PC-9 (cell line): ENCODE measurements around the gene CFAP410. TPM values are rescaled to one million over a fixed set of nuclear protein-coding genes. Genes with fewer than 3 reads are reported as not detected.
"Not testable (repeated sequence)": the region's sequence is repeated elsewhere in the genome, so short reads cannot be mapped to it uniquely, and the experiment has no call there.

Source experiments
- BruUV-seq: library from RNA; stranded (reverse); fragments of 400-500 nt; replicated peaks from 2 replicates; lab custom pipeline; 2021; lab: Mats Ljungman, UMichigan
- CTCF ChIA-PET: fragments of 300-600 bp; sonication (Branson Sonifier 250); formaldehyde crosslinking; loops from one replicate; lab custom pipeline; 2022; ENCODE audit warnings: antibody characterized with exemption; lab: Charles Lee
- POLR2A ChIA-PET: fragments of 300-600 bp; sonication (Branson Sonifier 250); formaldehyde crosslinking; loops from one replicate; lab custom pipeline; 2022; ENCODE audit warnings: antibody characterized with exemption; ENCODE audit not compliant: unreplicated experiment; lab: Charles Lee
- DNase-seq, 2 experiments: peaks; one replicate each; pipeline versions ENCODE4 v3.0.0 to v3.0.0-alpha.2; 2015 to 2022; ENCODE audit warnings: mixed read lengths in 1 of 2
- H2AFZ ChIP-seq: fragments of 200-600 bp; sonication (generic); 2 replicates; pipeline ENCODE4 v1.8.1; 2017; ENCODE audit warnings: antibody characterized with exemption
- H3F3A ChIP-seq: fragments of 200-600 bp; sonication (generic); 2 replicates; pipeline ENCODE4 v1.8.1; 2017; ENCODE audit warnings: antibody characterized with exemption, mild to moderate bottlenecking, low read depth; ENCODE audit not compliant: insufficient read depth
- H3K27ac ChIP-seq: fragments of 200-600 bp; sonication (generic); 2 replicates; pipeline ENCODE4 v1.6.1; 2016; ENCODE audit warnings: mixed run types
- H3K27me3 ChIP-seq: fragments of 200-600 bp; sonication (generic); 2 replicates; pipeline ENCODE4 v1.6.1; 2016; ENCODE audit warnings: low read depth, mixed run types; ENCODE audit not compliant: insufficient read depth
- H3K36me3 ChIP-seq: fragments of 200-600 bp; sonication (generic); 2 replicates; pipeline ENCODE4 v1.6.1; 2016; ENCODE audit warnings: low read depth, mixed run types
- H3K4me1 ChIP-seq: fragments of 200-600 bp; sonication (generic); replicated peaks from 2 replicates; pipeline ENCODE4 v1.6.1; 2016; ENCODE audit warnings: mixed run types; ENCODE audit not compliant: insufficient read depth
- H3K4me2 ChIP-seq: fragments of 200-600 bp; sonication (generic); 2 replicates; pipeline ENCODE4 v1.6.1; 2017; ENCODE audit warnings: mixed run types
- H3K4me3 ChIP-seq: fragments of 200-600 bp; sonication (generic); 2 replicates; pipeline ENCODE4 v1.6.1; 2016; ENCODE audit warnings: mixed run types
- H3K79me2 ChIP-seq: fragments of 200-600 bp; sonication (generic); 2 replicates; pipeline ENCODE4 v1.6.1; 2017; ENCODE audit warnings: low read depth, mixed run types
- H3K9me2 ChIP-seq: fragments of 200-600 bp; sonication (generic); 2 replicates; pipeline ENCODE4 v1.8.1; 2017; ENCODE audit warnings: mild to moderate bottlenecking; ENCODE audit not compliant: insufficient read depth
- H3K9me3 ChIP-seq: fragments of 200-600 bp; sonication (generic); 2 replicates; pipeline ENCODE4 v1.8.1; 2016; ENCODE audit warnings: low read depth; ENCODE audit not compliant: insufficient read depth
- H4K20me1 ChIP-seq: fragments of 200-600 bp; sonication (generic); 2 replicates; pipeline ENCODE4 v1.8.1; 2017; ENCODE audit not compliant: insufficient read depth
- CTCF ChIP-seq: fragments of 200-600 bp; sonication (generic); conservative IDR thresholded peaks from 2 replicates; pipeline ENCODE4 v1.6.1; 2017; ENCODE audit warnings: mixed run types, antibody characterized with exemption, mild to moderate bottlenecking, moderate library complexity
- EZH2 ChIP-seq: fragments of 200-600 bp; sonication (generic); IDR thresholded peaks from 2 replicates; pipeline ENCODE4 v1.8.0; 2017; ENCODE audit warnings: antibody characterized with exemption, low read depth
- intact Hi-C: fragments of 100-400 bp; cut with micrococcal nuclease; formaldehyde crosslinking; loops from one replicate; pipeline ENCODE4 v1.10.0; 2022; ENCODE audit not compliant: unreplicated experiment
- total RNA-seq: library from RNA; stranded (reverse); gene quantifications from 2 replicates; pipeline ENCODE4 v1.2.3, GENCODE V29; 2021

CFAP410 gene
- total RNA-seq, 1 experiment from 2014 or later, result 12.5 TPM

- ChIA-PET CTCF (no interaction called here), POLR2A (no interaction called here)
- no TSS peak for BruUV-seq
- Histone ChIP-seq H3K27me3 (peaks cover 17% of the 10 kb centered on the region), H3F3A (no peaks in the 10 kb centered on the region), H3K4me1 (no peaks in the 10 kb centered on the region), H3K9me3 (no peaks in the 10 kb centered on the region), H3K4me2 (no peak overlapping the region), H3K36me3 (no peaks in the 10 kb centered on the region), H2AFZ (no peak overlapping the region), H3K27ac (no peak overlapping the region), H3K79me2 (no peaks in the 10 kb centered on the region), H3K9me2 (no peaks in the 10 kb centered on the region), H4K20me1 (no peaks in the 10 kb centered on the region), H3K4me3 (no peak overlapping the region)
- no peak for TF ChIP-seq CTCF
- TF ChIP-seq EZH2, result no peak
- no peak for DNase-seq
- intact Hi-C loops, result no loop called here
Measured at GRCh38 chr21:44283948-44284347, 55.2 kb downstream of the CFAP410 start.

GRCh38 chr21:44283211-44283785, 55.9 kb downstream of the CFAP410 start:
- H3K4me3 ChIP-seq, H3K9me2 ChIP-seq, H3K79me2 ChIP-seq, H3K36me3 ChIP-seq, CTCF ChIA-PET, H4K20me1 ChIP-seq, POLR2A ChIA-PET, DNase-seq, H2AFZ ChIP-seq, H3F3A ChIP-seq, H3K4me2 ChIP-seq, BruUV-seq, intact Hi-C loops, H3K9me3 ChIP-seq, H3K4me1 ChIP-seq, H3K27ac ChIP-seq: not testable (repeated sequence)
- peaks cover 17% of the 10 kb centered on the region for H3K27me3 ChIP-seq

DNA sequence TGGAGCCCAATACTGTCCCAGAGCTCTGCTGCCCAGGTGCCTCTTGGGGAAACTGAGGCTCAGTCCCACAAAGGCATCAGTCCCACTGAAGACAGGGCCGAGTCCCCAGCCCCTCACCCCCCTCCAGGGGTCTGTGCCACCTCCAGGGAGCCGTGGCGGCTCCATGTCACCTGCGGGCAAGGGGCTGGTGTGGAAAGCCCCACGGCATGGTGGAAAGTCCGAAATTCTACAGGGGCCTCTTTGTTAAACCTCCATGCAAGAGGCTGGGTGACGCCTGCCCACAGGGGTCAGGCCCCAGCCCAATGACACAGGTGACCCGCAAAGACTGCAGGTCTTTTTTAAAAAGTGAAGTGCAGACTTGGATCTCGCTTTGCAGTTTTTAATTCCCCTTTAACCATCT, 56.8 kb downstream of the CFAP410 start:
- no peak for DNase-seq
- Histone ChIP-seq H4K20me1 (no peaks in the 10 kb centered on the region), H3K36me3 (no peaks in the 10 kb centered on the region), H3F3A (no peaks in the 10 kb centered on the region), H3K27me3 (peaks cover 17% of the 10 kb centered on the region), H3K4me3 (no peak overlapping the region), H3K79me2 (no peaks in the 10 kb centered on the region), H3K4me2 (no peak overlapping the region), H3K9me3 (no peaks in the 10 kb centered on the region), H3K9me2 (no peaks in the 10 kb centered on the region), H2AFZ (no peak overlapping the region), H3K27ac (no peak overlapping the region), H3K4me1 (no peaks in the 10 kb centered on the region)
- ChIA-PET POLR2A (no interaction called here), CTCF (no interaction called here)
- no peak for TF ChIP-seq EZH2
- no peak for TF ChIP-seq CTCF
- intact Hi-C loops, result no loop called here
- no TSS peak for BruUV-seq

GRCh38 chr21:44281801-44282200, 57.4 kb downstream of the CFAP410 start:
- H2AFZ ChIP-seq, result no peak overlapping the region
- no TSS peak for BruUV-seq
- intact Hi-C loops, result no loop called here
- H3K9me2 ChIP-seq, result no peaks in the 10 kb centered on the region
- no peaks in the 10 kb centered on the region for H3K79me2 ChIP-seq
- no peaks in the 10 kb centered on the region for H3F3A ChIP-seq
- no peak overlapping the region for H3K4me3 ChIP-seq
- no peak for DNase-seq
- no peaks in the 10 kb centered on the region for H3K4me1 ChIP-seq
- H3K27me3 ChIP-seq, result peaks cover 14% of the 10 kb centered on the region
- H3K36me3 ChIP-seq, result no peaks in the 10 kb centered on the region
- no peak overlapping the region for H3K27ac ChIP-seq
- no peaks in the 10 kb centered on the region for H4K20me1 ChIP-seq
- POLR2A ChIA-PET, result no interaction called here
- H3K9me3 ChIP-seq, result no peaks in the 10 kb centered on the region
- no peak overlapping the region for H3K4me2 ChIP-seq
- CTCF ChIA-PET, result no interaction called here
- TF ChIP-seq EZH2 (no peak), CTCF (no peak)
